A673 (cell line): Measurements from ENCODE around the gene PHF10. TPM values are rescaled to one million over a fixed set of nuclear protein-coding genes. Genes with fewer than 3 reads are reported as not detected.

Experiments
- BruUV-seq: library from RNA; stranded (reverse); fragments of 400-500 nt; replicated peaks from 2 replicates; lab custom pipeline; 2021; lab: Mats Ljungman, UMichigan
- CTCF ChIA-PET: fragments of 300-600 bp; sonication (Branson Sonifier 250); formaldehyde crosslinking; loops from one replicate; lab custom pipeline; 2022; ENCODE audit warnings: antibody characterized with exemption; lab: Charles Lee
- POLR2A ChIA-PET: fragments of 300-600 bp; sonication (Branson Sonifier 250); formaldehyde crosslinking; loops from one replicate; lab custom pipeline; 2022; ENCODE audit warnings: antibody characterized with exemption; ENCODE audit not compliant: low non-redundant PET; lab: Charles Lee
- DNase-seq: peaks from one replicate; pipeline ENCODE4 v3.0.0-alpha.2; 2015; ENCODE audit warnings: low spot score
- H3K27ac ChIP-seq: fragments of 200-600 bp; sonication (generic); 2 replicates; pipeline ENCODE4 v1.5.1; 2016; ENCODE audit warnings: mixed run types, low read depth, mild to moderate bottlenecking, mixed read lengths, antibody characterized with exemption, low read length; ENCODE audit not compliant: poor library complexity, severe bottlenecking
- H3K27me3 ChIP-seq: fragments of 200-600 bp; sonication (generic); replicated peaks from 2 replicates; pipeline ENCODE4 v1.6.1; 2017; ENCODE audit warnings: mixed run types, low read depth, mild to moderate bottlenecking, mixed read lengths, antibody characterized with exemption, low read length; ENCODE audit not compliant: insufficient read depth, poor library complexity
- H3K36me3 ChIP-seq: fragments of 200-600 bp; sonication (generic); 2 replicates; pipeline ENCODE4 v1.6.1; 2016; ENCODE audit warnings: mixed run types, mild to moderate bottlenecking, mixed read lengths, antibody characterized with exemption, low read length; ENCODE audit not compliant: insufficient read depth, poor library complexity, severe bottlenecking
- H3K4me1 ChIP-seq: fragments of 200-600 bp; sonication (generic); 2 replicates; pipeline ENCODE4 v1.6.1; 2017; ENCODE audit warnings: mixed run types, mild to moderate bottlenecking, mixed read lengths, antibody characterized with exemption, low read length; ENCODE audit not compliant: insufficient read depth, poor library complexity, severe bottlenecking
- H3K4me3 ChIP-seq: fragments of 200-600 bp; sonication (generic); 2 replicates; pipeline ENCODE4 v1.5.1; 2016; ENCODE audit warnings: low read depth, mixed run types, mild to moderate bottlenecking, mixed read lengths, low read length; ENCODE audit not compliant: poor library complexity, severe bottlenecking
- H3K9me3 ChIP-seq: fragments of 200-600 bp; sonication (generic); 2 replicates; pipeline ENCODE4 v1.6.1; 2016; ENCODE audit warnings: mixed run types, low read depth, mild to moderate bottlenecking, mixed read lengths, antibody characterized with exemption, low read length; ENCODE audit not compliant: poor library complexity, severe bottlenecking
- CTCF ChIP-seq: fragments of 300-800, 200-600 bp; sonication (generic); conservative IDR thresholded peaks from 2 replicates; pipeline ENCODE4 v1.5.1; 2017; ENCODE audit warnings: low read depth, mild to moderate bottlenecking, antibody characterized with exemption, low read length, moderate library complexity, mixed read lengths
- EZH2 ChIP-seq: fragments of 200-600 bp; sonication (generic); IDR thresholded peaks from 2 replicates; pipeline ENCODE4 v1.6.1; 2017; ENCODE audit warnings: borderline replicate concordance, low read depth, mild to moderate bottlenecking, mixed read lengths, antibody characterized with exemption, low read length; ENCODE audit not compliant: poor library complexity, severe bottlenecking
- intact Hi-C: fragments of 100-400 bp; cut with micrococcal nuclease; formaldehyde crosslinking; loops from one replicate; pipeline ENCODE4 v1.10.0; 2022; ENCODE audit not compliant: unreplicated experiment
- total RNA-seq: library from RNA; stranded (reverse); gene quantifications from 2 replicates; pipeline ENCODE4 v1.2.3, GENCODE V29; 2021

The PHF10 gene
- total RNA-seq, 1 experiment from 2014 or later = 61.4 TPM

DNA sequence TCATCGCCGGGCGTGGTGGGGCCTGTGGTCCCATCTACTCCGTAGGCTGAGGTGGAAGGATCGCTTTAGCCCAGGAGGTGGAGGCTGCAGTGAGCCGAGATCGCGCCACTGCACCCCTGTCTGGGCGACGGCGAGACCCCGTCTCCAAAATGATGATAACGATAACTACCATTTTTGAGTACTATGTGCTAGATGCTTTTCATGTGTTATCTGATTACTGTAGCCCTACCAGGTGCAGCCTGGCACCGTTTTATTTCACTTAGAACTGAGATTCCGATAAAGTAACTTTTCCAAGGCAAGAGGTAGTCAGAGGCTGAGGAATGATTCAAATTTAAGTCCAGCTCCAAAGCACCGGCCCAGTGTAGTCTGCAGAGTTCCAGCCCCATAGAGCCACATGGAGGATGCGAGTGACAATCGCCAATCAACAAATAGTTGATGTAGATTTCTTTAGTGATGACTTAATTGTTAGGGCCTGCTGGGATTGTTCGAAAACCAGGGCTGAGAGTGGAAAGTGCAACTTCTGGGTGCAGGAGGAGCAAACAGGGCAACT lies 27.8 kb upstream of the PHF10 start:
- peaks cover 4% of the 10 kb centered on the region for H3K36me3 ChIP-seq
- H3K27ac ChIP-seq = peak overlapping the region; percentile 97
- peaks cover 17% of the 10 kb centered on the region for H3K4me1 ChIP-seq
- intact Hi-C loops = no loop called here
- H3K27me3 ChIP-seq = no peaks in the 10 kb centered on the region
- DNase-seq = peak; percentile 53
- CTCF ChIA-PET = no interaction called here
- BruUV-seq = no TSS peak
- POLR2A ChIA-PET = no interaction called here
- H3K4me3 ChIP-seq = peak overlapping the region; percentile 66
- TF ChIP-seq CTCF (no peak), EZH2 (no peak)
- H3K9me3 ChIP-seq = no peaks in the 10 kb centered on the region

GRCh38 chr6:169751242-169752073 lies 27.2 kb upstream of the PHF10 start, which contains the start of the genes DYNLT2 and ERMARD:
TSS of gene DYNLT2 (minus strand) at chr6:169751572. CDS start at chr6:169751458, 114 bp downstream.
TSS of gene ERMARD (plus strand) at chr6:169751622. CDS start at chr6:169751658, 36 bp downstream.
- DNase-seq = peak; percentile 97
- CTCF ChIA-PET = no interaction called here
- BruUV-seq = no TSS peak

GRCh38 chr6:169746556-169746955 lies 22.3 kb upstream of the PHF10 start:
- no peak overlapping the region for H3K27ac ChIP-seq
- no peaks in the 10 kb centered on the region for H3K9me3 ChIP-seq
- no peak for DNase-seq
- intact Hi-C loops = no loop called here
- no TSS peak for BruUV-seq
- peaks cover 10% of the 10 kb centered on the region for H3K4me1 ChIP-seq
- no peak overlapping the region for H3K4me3 ChIP-seq
- no peaks in the 10 kb centered on the region for H3K36me3 ChIP-seq
- ChIA-PET POLR2A (no interaction called here), CTCF (no interaction called here)
- H3K27me3 ChIP-seq = no peaks in the 10 kb centered on the region
- no peak for TF ChIP-seq CTCF
- no peak for TF ChIP-seq EZH2

More at GRCh38 chr6:169751242-169752073, 27.2 kb upstream of the PHF10 start, which contains the start of the genes DYNLT2 and ERMARD:
- POLR2A ChIA-PET = no interaction called here
- Histone ChIP-seq H3K27ac (peak within 1 kb of the TSS; percentile 97), H3K4me1 (peaks cover 17% of the 10 kb centered on the region), H3K36me3 (no peaks in the 10 kb centered on the region), H3K9me3 (no peaks in the 10 kb centered on the region), H3K4me3 (peak within 1 kb of the TSS; percentile 66), H3K27me3 (no peaks in the 10 kb centered on the region)
- intact Hi-C loops = loop anchor here (2.0 kb wide), 1 partner anchor 27 kb away; the partner anchor contains the start of gene PHF10
- TF ChIP-seq EZH2 = no peak
- 0 out of 2 replicates have a peak, but pooled peaks have one; percentile 4 for TF ChIP-seq CTCF
